Right forelimb (tissue), 1 donor: ENCODE measurements around the gene PLB1.
"Not testable (repeated sequence)": the region's sequence is repeated elsewhere in the genome, so short reads cannot be mapped to it uniquely, and the experiment has no call there.

ENCODE experiments used
- DNase-seq: peaks from one replicate; pipeline ENCODE4 v3.0.0-alpha.2; 2018

The PLB1 gene

DNA sequence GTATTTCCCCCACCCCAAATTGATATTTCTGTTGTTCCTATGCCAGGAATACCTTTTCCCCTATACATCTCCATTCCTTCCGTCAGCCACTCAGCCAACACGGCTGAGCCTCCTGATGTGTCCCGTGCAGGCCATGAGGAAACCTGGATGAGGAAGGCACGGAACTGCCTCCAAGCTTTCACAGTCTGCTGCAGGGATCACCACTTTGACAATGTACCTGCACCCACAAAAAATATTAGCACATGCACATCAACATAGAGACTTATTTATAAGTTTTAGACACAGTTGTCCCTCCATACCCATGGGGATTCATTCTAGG, 154.4 kb downstream of the PLB1 start:
- DNase-seq: peak; percentile 2

DNA sequence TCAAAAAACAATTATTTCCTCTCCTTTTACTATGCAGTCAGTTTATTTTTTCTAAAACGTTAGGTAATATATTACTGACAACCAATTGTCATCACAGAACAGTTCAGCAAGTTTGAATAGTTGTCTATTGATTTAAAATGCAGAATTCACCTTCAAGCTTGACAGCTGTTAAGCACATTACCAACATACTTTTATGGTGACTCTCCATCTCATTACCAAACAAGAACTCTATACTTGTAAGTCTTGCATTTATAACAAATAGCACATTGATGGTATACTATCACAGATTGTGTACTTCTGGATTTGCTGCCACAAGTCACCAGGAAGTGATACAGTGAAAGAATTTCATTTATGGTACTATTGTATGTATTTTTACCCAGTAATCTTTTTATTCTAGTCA, 156.4 kb downstream of the PLB1 start:
- no peak for DNase-seq

DNA sequence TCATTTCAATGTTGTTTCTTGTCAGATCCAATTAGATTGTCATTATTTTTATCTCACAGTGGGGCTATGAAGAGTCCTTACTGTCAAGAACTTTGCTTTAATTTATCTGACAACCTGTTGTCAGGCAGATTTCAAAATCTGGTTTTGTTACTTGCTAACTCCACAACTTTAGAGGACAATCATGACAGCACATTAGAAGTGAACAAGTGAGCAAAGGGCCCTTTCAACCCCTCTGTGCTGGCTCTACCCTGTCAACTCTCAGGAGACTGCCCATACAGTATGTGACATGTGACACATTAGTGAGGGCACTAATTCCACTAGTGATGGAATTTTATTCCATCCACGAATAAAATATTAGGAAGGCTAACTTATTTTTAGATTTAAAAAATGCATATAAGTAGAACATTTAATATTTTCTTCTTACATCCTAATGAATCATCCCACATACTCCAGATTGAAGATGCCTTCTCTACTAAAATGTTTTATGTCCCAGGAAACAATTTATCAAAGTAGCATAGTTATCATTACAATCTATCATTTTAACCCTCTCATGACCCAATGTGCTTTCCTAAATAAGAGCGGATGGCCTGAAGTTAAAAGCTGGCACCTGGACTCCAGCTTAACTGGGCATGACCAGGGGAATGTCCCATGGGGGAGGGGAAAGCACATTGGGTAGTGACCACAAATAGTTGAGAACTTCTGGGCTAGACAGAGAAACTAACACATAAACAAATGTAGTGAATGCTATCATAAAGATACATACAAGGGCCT, 158.2 kb downstream of the PLB1 start:
- no peak for DNase-seq

DNA sequence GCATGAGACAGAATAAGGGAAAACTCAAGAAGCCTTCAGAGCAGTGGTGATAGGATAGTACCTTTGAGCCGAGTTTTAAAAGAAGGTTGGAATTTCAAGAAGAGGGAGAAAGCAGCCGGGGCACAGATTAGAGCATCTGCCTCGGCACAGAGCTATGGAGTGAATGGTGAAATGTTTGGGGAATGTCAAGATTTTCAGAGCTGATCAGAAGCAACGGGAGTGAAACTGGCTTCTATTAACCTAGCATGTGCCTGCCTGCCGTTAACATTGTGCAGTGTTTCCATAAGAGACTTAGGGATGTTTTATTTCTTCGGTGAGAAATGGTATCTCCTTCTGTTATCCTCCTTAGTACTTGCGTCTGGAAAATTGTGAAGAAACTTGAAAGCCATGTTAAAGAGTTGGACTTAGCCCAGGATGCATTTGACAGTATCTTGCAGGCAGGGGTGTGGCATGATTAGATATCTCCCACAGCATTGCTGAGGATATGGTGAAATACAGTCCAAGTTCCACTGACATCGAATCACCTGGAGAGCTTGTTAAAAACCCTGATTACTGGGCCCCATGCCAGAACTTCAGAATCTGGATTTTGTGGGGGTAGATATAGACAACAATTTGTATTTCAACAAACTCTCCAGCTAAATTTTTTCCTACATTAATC, 158.9 kb downstream of the PLB1 start:
- DNase-seq: no peak

DNA sequence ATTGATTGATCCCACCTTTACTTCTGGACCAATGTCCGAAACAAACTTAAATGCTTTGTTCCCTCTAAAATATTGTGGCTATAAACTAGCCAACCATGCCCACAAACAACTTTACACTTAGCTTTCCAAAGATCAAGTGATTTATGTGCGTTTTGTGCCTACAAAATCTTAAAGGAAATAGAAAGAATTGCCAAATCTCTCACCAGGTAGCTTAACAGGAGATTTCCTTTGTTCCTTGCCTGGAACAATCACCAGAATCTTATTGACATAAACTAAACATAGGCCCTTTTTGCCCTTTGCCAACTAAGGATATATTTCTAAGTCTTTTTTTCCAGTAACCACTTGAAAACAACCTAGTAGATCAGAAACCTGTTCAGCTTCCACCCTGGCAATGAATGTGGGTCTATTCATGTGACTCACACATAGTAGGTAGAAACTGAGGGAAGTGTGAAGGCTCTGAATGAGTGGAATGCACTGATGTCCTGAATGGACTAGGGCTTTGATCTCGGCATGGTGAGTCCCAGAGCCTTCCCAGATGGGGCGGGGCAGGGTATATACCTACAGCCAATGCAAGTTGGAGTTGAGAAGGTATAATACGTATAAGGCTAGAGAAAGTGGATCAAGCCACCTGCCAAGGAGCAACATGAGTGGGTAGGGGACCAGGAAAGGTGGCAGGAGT, 161.2 kb downstream of the PLB1 start:
- DNase-seq: peak; percentile 20

DNA sequence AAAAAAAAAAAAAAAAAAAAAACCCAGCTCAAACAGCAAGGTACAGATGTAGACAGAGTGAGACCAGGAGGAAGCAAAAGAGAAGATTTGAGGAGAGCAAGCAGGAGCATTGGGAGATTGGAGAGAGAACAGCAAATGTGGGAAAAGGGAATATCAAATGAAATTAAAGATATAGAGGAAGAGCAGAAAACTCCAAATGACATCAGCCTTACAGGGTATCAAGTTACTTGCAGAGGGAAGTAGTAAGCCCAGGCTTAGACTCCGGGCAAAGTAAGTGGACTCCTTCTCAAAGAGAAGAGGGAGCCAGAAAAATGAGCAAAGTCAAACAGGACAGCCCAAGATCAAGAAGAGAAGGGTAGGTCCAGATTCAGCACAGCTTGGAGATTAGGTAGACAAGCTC, 162.5 kb downstream of the PLB1 start:
- peak; percentile 26 for DNase-seq

DNA sequence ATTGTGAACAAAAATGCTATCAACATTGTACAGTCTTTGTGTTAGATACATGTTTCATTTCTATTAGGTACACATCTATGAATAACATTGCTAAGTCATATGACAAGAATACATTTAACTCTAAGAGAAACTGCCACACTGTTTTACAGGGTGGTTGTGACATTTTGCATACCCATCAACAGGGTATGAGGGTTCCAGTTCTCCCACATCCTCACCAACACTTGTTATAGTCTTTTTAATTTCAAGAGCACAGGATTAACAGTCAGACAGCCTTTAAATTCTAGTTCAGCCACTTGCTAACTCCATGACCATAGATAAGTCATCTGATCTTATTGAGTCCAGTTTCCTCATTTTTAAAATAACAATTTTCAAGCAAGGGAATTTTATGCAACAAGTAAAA, 163.3 kb downstream of the PLB1 start:
- no peak for DNase-seq

DNA sequence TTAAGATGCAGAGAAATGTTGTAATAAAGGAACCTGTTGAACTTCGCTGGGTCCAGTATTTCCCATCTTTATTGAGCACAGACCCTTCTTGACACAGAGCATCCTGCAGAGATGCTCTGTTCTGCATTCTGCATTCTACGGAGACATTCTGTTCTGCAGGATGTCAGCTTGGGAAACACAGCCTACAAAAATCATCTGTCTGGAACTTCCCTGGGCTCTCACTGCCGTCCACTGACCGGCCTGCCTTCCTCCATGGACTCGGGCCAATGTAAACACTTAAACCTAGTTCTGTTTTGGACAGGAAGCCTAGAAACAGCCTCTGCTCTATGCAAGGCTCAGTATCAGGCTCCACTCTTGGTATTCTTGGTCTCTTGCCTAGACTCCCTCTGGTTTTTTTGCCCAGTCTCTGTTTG, 165.7 kb downstream of the PLB1 start:
- DNase-seq: peak; percentile 72

DNA sequence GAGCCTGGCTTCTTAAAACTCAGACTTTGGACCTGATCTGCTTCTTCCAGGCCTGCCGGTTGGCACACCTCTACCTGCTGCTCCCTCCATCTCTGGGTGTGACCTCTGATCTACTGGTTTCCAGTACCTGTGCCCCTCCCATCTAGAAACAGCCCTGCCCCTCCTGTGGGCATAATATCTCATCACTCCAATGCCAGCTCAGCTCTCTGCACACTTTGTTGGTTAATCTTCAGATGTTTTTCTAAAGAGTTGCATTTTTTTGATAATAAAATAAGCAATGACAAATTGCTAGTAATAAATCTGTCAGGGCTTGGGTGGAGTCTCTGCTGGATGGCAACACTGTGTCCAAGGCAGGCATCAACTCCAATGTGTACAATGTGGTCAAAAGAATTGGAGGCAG, 166.2 kb downstream of the PLB1 start:
- no peak for DNase-seq

DNA sequence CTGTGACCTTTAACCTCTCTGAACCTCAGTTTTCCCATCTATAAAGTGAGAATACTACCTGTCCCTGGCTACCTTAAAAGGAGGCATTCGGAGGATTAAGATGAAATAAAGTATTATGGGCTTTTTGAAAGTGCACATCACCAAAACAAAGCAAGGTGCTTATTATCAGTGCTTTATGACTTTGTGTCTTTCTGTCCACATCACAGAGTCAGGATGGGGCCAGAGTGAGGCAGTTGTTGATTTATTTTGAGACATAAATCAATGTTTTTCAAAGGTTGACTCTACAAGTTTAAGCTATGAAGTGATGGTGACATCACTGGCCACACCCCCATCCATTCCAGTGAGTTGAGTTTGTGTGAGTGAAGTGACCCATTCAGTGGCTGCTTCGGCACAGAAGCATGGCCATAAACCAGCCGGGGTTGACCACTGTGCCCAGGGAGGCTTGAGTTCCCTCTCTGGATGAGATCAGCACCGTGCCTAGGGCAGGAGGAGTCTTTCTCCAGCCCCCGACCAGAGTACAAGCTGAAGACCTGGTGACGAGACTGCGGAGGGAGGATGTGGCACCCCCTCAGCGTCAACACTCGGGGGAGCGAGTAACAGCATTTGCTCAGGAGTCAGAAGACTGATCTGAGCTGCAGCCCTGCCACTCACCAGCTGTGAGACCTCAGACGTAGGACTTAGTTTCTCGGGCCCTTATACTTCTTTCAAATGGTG, 166.8 kb downstream of the PLB1 start:
- peak; percentile 40 for DNase-seq

DNA sequence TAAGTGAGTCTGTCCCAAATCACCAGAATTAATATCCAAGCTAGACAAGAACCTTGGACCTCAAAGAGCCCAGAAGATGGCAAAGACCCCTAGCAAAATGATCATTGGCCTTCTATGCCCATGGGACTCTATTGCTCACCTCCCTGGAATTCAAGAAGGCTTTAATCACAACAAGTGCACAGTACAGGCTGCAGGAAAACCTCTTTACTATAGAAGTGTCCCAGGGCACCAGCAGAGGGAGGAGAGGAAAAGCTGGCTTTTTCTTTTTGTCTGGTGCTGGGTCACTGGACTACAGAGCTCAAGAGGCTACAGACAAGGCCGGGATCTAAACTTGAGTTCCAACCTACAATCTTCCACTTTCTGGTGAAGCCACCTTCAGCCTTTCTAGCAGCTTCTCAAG, 167.5 kb downstream of the PLB1 start:
- DNase-seq: peak; percentile 18

DNA sequence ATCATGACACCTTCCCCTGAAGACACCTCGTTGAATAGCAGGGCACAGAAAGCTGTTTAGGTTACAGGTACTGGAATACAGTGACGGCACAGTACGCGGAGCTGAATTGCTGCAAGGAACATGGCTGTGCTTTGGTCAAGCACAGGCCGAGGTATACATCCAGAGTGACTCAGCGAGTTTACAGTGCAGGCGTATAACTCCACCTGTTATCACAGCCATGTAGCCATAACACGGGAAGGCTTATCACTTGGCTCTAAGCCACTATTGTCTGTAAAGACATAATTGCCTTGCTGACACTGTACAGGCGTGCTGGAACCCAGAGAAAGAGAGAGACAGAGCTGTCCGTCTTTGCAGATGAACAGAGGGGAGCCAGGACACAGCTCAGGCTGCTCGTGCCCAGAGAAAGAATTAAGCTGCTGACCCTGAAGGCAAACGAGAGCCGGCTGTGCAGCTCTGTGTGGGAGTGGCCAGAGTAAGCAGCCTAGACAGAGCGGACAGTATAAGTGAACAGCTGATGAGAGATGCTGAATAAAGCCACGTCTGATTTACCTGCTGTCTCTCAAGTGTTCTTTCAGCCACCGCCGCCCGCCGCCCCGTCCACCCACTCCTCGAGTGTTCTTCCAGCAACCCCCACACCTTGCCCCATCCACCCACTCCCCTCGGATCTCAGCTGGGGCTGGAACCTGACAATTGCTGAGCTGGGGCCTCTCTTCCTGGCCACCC, 168.4 kb downstream of the PLB1 start:
- DNase-seq: peak; percentile 44

DNA sequence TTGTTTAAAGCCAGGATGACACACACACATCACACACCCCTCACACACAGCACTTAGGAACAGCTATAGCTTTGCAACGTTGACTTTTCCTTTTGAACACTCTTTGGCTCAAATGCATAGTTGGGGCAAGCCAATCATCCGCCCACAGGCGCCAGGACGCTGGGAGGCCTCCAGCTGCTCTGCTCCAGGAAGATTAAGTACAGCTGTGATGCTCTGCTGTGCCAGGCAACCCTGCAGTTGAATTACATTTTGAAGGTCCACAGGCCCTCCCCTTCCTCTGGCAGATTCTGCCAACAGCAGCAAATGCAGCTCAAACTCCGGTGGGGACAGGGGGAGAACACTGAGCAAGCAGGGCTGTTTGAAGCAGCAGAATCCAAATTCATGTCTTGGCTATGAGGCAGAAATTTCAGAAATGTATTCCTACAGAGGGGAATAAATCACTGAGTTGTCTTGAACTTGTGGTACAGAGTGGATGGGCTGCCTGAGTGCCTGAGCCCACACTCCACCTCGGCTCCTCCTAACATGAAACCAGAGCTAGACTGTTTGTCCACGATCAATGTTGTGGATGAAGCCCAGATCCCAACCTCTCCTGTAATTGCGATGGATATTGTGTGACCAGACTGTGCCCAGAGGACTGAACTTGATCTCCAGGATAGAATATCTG, 169.3 kb downstream of the PLB1 start:
- DNase-seq: peak; percentile 91

DNA sequence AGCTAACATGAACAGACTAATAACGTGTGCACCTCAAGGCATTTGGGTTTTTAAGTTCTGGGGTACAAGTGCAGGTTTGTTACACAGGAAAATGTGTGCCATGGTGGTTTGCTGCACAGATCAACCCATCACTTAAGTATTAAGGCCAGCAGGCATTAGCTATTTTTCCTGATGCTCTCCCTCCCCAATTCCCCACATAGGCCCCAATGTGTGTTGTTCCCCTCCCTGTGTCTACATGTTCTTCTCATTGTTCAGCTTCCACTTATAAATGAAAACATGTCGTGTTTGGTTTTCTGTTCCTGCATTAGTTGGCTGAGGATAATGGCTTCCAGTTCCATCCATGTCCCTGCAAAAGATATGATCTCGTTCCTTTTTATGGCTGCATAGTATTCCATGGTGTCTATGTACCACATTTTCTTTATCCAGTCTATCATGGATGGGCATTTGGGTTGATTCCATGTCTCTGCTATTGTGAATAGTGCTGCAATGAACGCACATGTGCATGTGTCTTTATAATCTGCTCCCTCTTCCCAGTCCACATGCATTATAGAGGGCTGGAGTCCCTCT, 170.0 kb downstream of the PLB1 start:
- DNase-seq: not testable (repeated sequence)

DNA sequence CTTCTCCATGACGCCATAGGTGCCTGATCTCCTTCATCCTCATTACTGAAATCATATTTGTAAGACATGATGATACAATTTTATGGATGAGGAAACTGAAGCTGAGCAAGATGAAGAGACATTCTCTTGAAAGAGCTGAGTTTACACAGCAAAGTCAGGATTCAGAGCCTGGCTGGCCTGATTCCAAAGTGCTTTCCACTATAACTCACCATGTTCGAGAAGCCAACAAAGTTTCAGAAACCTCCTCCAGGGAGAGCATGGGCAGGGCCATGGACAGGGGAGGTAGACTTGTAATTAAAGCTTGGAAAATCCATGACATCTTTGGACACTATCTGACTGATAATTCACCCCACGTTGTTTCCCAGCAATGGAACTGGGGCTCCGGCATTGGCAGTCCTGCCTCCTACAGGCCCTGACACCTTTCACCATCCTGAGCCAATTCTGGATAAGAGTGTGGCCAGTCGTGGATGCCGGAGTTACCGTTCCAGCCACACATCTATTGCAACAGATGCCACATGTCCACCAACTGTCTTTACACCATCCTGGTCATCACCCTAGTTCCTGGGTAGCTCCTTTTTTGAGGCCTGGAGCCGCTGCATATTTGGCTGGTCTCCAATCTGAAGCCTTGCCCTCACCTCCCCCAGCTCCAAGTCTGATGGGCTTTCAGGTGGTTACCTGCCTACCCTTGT, 170.8 kb downstream of the PLB1 start:
- DNase-seq: no peak

DNA sequence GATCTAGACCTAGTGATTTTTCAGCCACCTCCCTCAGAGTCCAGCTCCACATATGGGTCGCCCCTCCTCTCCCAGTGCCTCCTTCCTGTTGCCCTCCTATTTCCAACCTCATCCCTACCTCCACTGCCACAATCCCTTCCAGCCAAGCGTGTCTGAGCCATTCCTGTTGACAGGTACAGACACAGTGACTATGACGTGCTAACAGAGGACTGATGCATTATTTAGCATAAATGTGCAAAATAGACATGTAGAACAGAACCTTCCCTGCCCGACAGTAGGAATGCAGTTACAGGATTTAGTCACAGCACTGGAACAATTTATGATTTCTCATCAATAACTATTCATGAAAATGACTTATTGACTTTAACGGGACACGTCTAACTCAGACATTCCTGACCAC, 171.4 kb downstream of the PLB1 start:
- DNase-seq: no peak

DNA sequence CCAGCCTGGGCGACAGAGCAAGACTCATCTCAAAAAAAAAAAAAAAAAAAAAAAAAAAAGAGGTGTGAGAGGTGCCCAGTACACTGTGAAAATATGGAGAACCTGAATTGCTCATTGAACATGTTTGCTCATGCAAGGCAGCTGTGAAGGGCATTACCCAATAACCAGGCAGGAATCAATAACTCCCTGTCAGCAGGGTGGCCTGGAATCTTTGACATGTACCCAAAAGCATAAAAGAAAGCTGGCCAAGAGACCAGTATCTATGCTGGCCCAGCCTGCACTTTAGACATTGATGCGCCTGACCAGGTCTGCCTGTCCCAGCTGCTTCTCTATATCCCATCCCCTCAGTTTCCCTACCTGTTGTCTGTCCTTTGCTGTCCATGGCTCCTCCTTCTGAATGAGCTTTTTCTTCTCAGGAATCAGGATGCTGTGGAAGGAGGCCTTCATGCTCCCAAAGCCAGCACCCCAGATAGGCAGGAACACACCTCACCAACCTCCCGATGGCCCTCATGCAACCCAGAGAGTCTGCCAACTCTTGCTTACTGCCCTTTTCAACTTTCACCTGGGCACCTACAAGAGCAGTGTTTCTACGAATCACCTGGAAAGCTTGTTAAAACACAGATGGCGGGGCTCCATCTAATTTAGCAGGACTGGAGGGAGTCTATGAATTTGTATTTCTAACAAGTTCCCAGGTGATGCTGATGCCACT, 172.4 kb downstream of the PLB1 start:
- no peak for DNase-seq

DNA sequence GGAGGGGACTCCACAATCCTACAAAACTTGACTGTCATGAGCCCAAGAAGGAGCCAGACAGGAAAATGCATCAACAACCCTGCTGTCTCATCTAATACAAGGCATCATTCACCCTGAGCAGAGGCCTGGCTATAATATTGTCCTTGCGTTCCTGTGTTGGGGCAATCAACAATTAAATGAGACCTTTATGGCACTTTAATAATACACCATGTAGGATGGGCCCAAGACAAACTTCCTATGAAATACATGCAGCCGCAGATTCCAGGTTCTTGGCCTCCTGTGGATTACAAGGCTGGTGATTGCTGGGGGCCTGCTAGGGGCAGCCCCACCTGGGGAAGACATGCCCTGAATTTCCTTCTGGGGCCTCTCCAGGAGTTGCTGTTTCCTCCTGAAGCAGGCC, 173.0 kb downstream of the PLB1 start:
- no peak for DNase-seq

DNA sequence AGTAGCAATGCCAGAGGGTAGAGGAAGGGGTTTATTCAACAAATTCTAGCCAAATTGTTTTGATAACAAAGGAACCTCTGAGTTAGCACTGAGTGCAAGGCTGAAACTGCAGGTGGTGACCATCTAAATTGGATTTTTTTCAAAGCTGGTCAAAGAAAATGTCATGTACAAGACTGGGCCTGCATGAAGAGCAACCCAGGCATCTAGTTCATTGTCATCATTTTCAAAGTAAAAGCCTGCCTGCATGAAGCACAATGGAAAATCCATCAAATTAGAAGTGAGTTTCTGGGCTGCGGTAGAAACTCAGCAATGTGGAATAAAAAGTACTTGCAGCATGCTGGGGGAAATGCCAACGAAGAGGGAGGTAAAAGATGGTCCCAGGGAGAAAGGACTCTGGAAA, 175.0 kb downstream of the PLB1 start:
- DNase-seq: peak; percentile 20

DNA sequence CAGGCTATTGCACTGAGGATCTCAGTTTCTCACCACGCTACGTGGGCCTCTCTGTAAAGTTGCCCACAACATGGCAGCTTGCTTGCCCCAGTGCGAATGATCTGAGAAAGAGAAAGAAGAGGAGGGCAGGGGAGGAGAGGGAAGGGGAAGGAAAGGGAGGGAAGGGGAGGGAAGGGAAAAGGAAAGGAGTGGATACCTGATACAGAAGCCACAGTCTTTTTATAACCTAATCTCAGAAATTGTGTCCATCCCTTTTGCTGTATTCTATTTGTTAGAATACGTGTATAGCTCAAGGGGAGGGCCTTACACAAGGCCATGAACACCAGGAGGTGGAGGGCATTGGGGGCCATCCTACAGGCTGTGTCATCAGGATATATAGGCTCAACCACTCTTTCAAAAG, 177.5 kb downstream of the PLB1 start:
- no peak for DNase-seq
